ENCODE results near the gene MLF2. TPM values are rescaled to one million over a fixed set of nuclear protein-coding genes. Genes with fewer than 3 reads are reported as not detected.

MLF2 gene
- total RNA-seq, 3 donors from 2014 or later (not counting 1 experiment from before 2014, with no cell fraction given), result 114 to 117 (median 116) TPM

- no peak overlapping the region for H3K27ac Mint-ChIP-seq
- peak in 1 of 2 donors; percentile 48 for DNase-seq
- intact Hi-C loops (cut with micrococcal nuclease), result no loop called here
- H3K4me3 Mint-ChIP-seq, result no peak overlapping the region
- no peaks in the 10 kb centered on the region for H3K36me3 Mint-ChIP-seq
- H3K9me3 ChIP-seq (ENCODE audit: control insufficient read depth, insufficient read depth, low read length), result no peaks in the 10 kb centered on the region
- peak overlapping the region; percentile 31 for H3K4me3 ChIP-seq (ENCODE audit: low read length)
- H3K4me1 ChIP-seq (ENCODE audit: control insufficient read depth, insufficient read depth, low read length), result peaks cover 47% of the 10 kb centered on the region
- peaks cover 21% of the 10 kb centered on the region for H3K27me3 ChIP-seq (ENCODE audit: control insufficient read depth, insufficient read depth, low read length)
- no peaks in the 10 kb centered on the region for H3K36me3 ChIP-seq (ENCODE audit: control insufficient read depth, insufficient read depth, low read length)
- no peak for ATAC-seq
- no peaks in the 10 kb centered on the region for H3K9me3 Mint-ChIP-seq
- H3K27ac ChIP-seq (ENCODE audit: low read length), result peak overlapping the region; percentile 71
- WGBS (ENCODE audit: insufficient coverage), result 9% methylated on average over 57 of the region's 60 CpGs
- TF ChIP-seq CTCF (IDR thresholded peaks at IDR 0.05), result no peak
- peaks cover 71 to 73% of the 10 kb centered on the region in 2 donors for H3K27me3 Mint-ChIP-seq (ENCODE audit: low read depth in 2 of 2)
- H3K4me1 Mint-ChIP-seq, result peaks cover 12 to 26% of the 10 kb centered on the region in 2 donors
Measured at GRCh38 chr12:6773590-6774351, 20.8 kb upstream of the MLF2 start.

- H3K36me3 ChIP-seq (ENCODE audit: control insufficient read depth, insufficient read depth, low read length), result no peaks in the 10 kb centered on the region
- Mint-ChIP-seq H3K27ac (no peak overlapping the region), H3K9me3 (no peaks in the 10 kb centered on the region), H3K36me3 (no peaks in the 10 kb centered on the region), H3K4me1 (peaks cover 7 to 20% of the 10 kb centered on the region in 2 donors), H3K4me3 (peak overlapping the region; percentile 47), H3K27me3 (ENCODE audit: low read depth in 2 of 2) (peaks cover 71 to 73% of the 10 kb centered on the region in 2 donors)
- no peaks in the 10 kb centered on the region for H3K9me3 ChIP-seq (ENCODE audit: control insufficient read depth, insufficient read depth, low read length)
- peaks cover 40% of the 10 kb centered on the region for H3K4me1 ChIP-seq (ENCODE audit: control insufficient read depth, insufficient read depth, low read length)
- peaks cover 16% of the 10 kb centered on the region for H3K27me3 ChIP-seq (ENCODE audit: control insufficient read depth, insufficient read depth, low read length)
- no peak for TF ChIP-seq CTCF (IDR thresholded peaks at IDR 0.05)
- H3K27ac ChIP-seq (ENCODE audit: low read length), result peak overlapping the region; percentile 13
- intact Hi-C loops (cut with micrococcal nuclease), result no loop called here
- no peak for ATAC-seq
- WGBS (ENCODE audit: insufficient coverage), result 57% methylated on average over 21 of the region's 21 CpGs
- no peak for DNase-seq
- peak overlapping the region; percentile 17 for H3K4me3 ChIP-seq (ENCODE audit: low read length)
Measured at GRCh38 chr12:6772726-6773589, 20.0 kb upstream of the MLF2 start.

- Mint-ChIP-seq H3K9me3 (no peaks in the 10 kb centered on the region), H3K27me3 (ENCODE audit: low read depth in 2 of 2) (peaks cover 71 to 72% of the 10 kb centered on the region in 2 donors), H3K4me3 (peak within 1 kb of the TSS; percentile 47), H3K4me1 (peaks cover 13 to 20% of the 10 kb centered on the region in 2 donors), H3K36me3 (no peaks in the 10 kb centered on the region), H3K27ac (no peak within 1 kb of the TSS)
- Histone ChIP-seq H3K36me3 (ENCODE audit: control insufficient read depth, insufficient read depth, low read length) (no peaks in the 10 kb centered on the region), H3K9me3 (ENCODE audit: control insufficient read depth, insufficient read depth, low read length) (no peaks in the 10 kb centered on the region), H3K27ac (ENCODE audit: low read length) (peak within 1 kb of the TSS; percentile 13), H3K4me3 (ENCODE audit: low read length) (peak within 1 kb of the TSS; percentile 17), H3K4me1 (ENCODE audit: control insufficient read depth, insufficient read depth, low read length) (peaks cover 46% of the 10 kb centered on the region), H3K27me3 (ENCODE audit: control insufficient read depth, insufficient read depth, low read length) (peaks cover 20% of the 10 kb centered on the region)
- intact Hi-C loops (cut with micrococcal nuclease), result no loop called here
- no peak for TF ChIP-seq CTCF (IDR thresholded peaks at IDR 0.05)
- ATAC-seq (peak in 1 of 3 donors; percentile 31), DNase-seq (peak in 1 of 2 donors; percentile 58)
- 12% methylated on average over 15 of the region's 15 CpGs for WGBS (ENCODE audit: insufficient coverage)
Measured at GRCh38 chr12:6772331-6772695, 19.4 kb upstream of the MLF2 start, which contains the start of gene LAG3. LAG3 (plus strand) TSS chr12:6772520; CDS start chr12:6772853, 333 bp downstream.
